Uterus (tissue), 2 donors: ENCODE measurements around the gene SAP130.

Source experiments
- CTCF ChIP-seq, 4 experiments: fragments of 200-600 bp in 2 of 4; fragments of 450-650 bp in 2 of 4; sonication (generic) in 2 of 4; IDR thresholded peaks; one replicate each; pipeline ENCODE4 v1.5.1; 2016 to 2019; ENCODE audit warnings: antibody characterized with exemption in 4 of 4, mild to moderate bottlenecking in 2 of 4, moderate library complexity in 1 of 4
- POLR2A ChIP-seq, 2 donors: fragments of 450-650 bp; IDR thresholded peaks; one replicate each; pipeline ENCODE4 v1.6.1; 2016; ENCODE audit warnings: antibody characterized with exemption in 2 of 2, mild to moderate bottlenecking in 1 of 2, moderate library complexity in 1 of 2

GRCh38 chr2:127995725-127996124 lies 32.1 kb downstream of the SAP130 start:
- TF ChIP-seq CTCF (IDR thresholded peaks at IDR 0.05): no peak
- no peak for TF ChIP-seq POLR2A (IDR thresholded peaks at IDR 0.05)
